CD4-positive, alpha-beta T cell (primary cell): ENCODE data around the gene CLIC4. TPM values are rescaled to one million over a fixed set of nuclear protein-coding genes. Genes with fewer than 3 reads are reported as not detected.
"Not testable (repeated sequence)": the region's sequence is repeated elsewhere in the genome, so short reads cannot be mapped to it uniquely, and the experiment has no call there.

Source experiments
- ATAC-seq: fragments of 200-7000 bp; cut with Tn5 transposase; one replicate; pipeline ENCODE4 v1.10.0; 2022; ENCODE audit warnings: mild to moderate bottlenecking; ENCODE audit not compliant: poor library complexity
- CTCF ChIA-PET: fragments of 350-600 bp; sonication (Branson Sonifier 250); formaldehyde crosslinking; loops from one replicate; lab custom pipeline; 2021; ENCODE audit warnings: antibody characterized with exemption, inconsistent platforms; lab: Charles Lee
- POLR2A ChIA-PET: fragments of 350-600 bp; sonication (Branson Sonifier 250); formaldehyde crosslinking; loops from one replicate; lab custom pipeline; 2021; ENCODE audit warnings: antibody characterized with exemption, inconsistent platforms; lab: Charles Lee
- DNase-seq, 14 experiments: peaks; one replicate each; pipeline ENCODE4 v3.0.0-alpha.2; 2013 to 2020; ENCODE audit warnings: mixed read lengths in 2 of 14
- H3K27ac ChIP-seq, 2 donors: one replicate each; pipeline versions ENCODE4 v1.5.1 to v1.7.0; 2013; ENCODE audit warnings: low read length in 2 of 2, low read depth in 1 of 2, mild to moderate bottlenecking in 1 of 2
- H3K27me3 ChIP-seq, 2 experiments: 1 replicate in 1 of 2; 2 replicates in 1 of 2; pipeline versions ENCODE4 v1.6.1 to v1.7.0; 2013; ENCODE audit warnings: low read length in 2 of 2, control low read depth in 1 of 2, mild to moderate bottlenecking in 1 of 2, moderate library complexity in 1 of 2; ENCODE audit not compliant: insufficient read depth in 2 of 2, control insufficient read depth in 1 of 2
- H3K36me3 ChIP-seq: one replicate; pipeline ENCODE4 v1.6.1; 2013; ENCODE audit warnings: low read length, control low read depth; ENCODE audit not compliant: insufficient read depth
- H3K4me1 ChIP-seq: one replicate; pipeline ENCODE4 v1.6.1; 2013; ENCODE audit warnings: low read length, control low read depth; ENCODE audit not compliant: insufficient read depth
- H3K4me3 ChIP-seq: one replicate; pipeline ENCODE4 v1.5.1; 2013; ENCODE audit warnings: mild to moderate bottlenecking, low read length, moderate library complexity
- H3K9me3 ChIP-seq, 2 experiments: 1 replicate in 1 of 2; 2 replicates in 1 of 2; pipeline versions ENCODE4 v1.6.1 to v1.7.0; 2013; ENCODE audit warnings: low read length in 2 of 2, mild to moderate bottlenecking in 2 of 2, control low read depth in 1 of 2, moderate library complexity in 1 of 2; ENCODE audit not compliant: control insufficient read depth in 1 of 2, insufficient read depth in 1 of 2
- H3K27ac Mint-ChIP-seq: one replicate; pipeline ENCODE4 v1.8.0; 2020; ENCODE audit warnings: mixed read lengths
- H3K27me3 Mint-ChIP-seq: one replicate; pipeline ENCODE4 v1.8.0; 2021; ENCODE audit warnings: mixed read lengths
- H3K36me3 Mint-ChIP-seq: one replicate; pipeline ENCODE4 v1.8.0; 2021; ENCODE audit warnings: low read depth, mixed read lengths
- H3K4me1 Mint-ChIP-seq: one replicate; pipeline ENCODE4 v1.8.0; 2021; ENCODE audit warnings: low read depth, mixed read lengths
- H3K4me3 Mint-ChIP-seq: one replicate; pipeline ENCODE4 v1.8.0; 2020; ENCODE audit warnings: mild to moderate bottlenecking, mixed read lengths
- H3K9me3 Mint-ChIP-seq: one replicate; pipeline ENCODE4 v1.8.0; 2020; ENCODE audit warnings: mixed read lengths
- CTCF ChIP-seq: fragments of 200-600 bp; IDR thresholded peaks from one replicate; pipeline ENCODE4 v1.8.0; 2022; ENCODE audit warnings: antibody characterized with exemption, mild to moderate bottlenecking
- intact Hi-C, 2 experiments: fragments of 100-400 bp; cut with DNase I in 1 of 2; cut with micrococcal nuclease in 1 of 2; formaldehyde crosslinking; loops; one replicate each; pipeline versions ENCODE4 v1.15.1 to v1.9.0; 2023 to 2025; cut with DNase I, micrococcal nuclease
- total RNA-seq, 174 experiments: library from RNA in 2 of 174; stranded (reverse) in 2 of 174; gene quantifications; one replicate each; pipeline ENCODE4 v1.2.3 and lab custom pipeline; 2021 to 2026

Gene CLIC4
- total RNA-seq, 2 experiments from 2014 or later: 1.1 to 1.3 TPM

DNA sequence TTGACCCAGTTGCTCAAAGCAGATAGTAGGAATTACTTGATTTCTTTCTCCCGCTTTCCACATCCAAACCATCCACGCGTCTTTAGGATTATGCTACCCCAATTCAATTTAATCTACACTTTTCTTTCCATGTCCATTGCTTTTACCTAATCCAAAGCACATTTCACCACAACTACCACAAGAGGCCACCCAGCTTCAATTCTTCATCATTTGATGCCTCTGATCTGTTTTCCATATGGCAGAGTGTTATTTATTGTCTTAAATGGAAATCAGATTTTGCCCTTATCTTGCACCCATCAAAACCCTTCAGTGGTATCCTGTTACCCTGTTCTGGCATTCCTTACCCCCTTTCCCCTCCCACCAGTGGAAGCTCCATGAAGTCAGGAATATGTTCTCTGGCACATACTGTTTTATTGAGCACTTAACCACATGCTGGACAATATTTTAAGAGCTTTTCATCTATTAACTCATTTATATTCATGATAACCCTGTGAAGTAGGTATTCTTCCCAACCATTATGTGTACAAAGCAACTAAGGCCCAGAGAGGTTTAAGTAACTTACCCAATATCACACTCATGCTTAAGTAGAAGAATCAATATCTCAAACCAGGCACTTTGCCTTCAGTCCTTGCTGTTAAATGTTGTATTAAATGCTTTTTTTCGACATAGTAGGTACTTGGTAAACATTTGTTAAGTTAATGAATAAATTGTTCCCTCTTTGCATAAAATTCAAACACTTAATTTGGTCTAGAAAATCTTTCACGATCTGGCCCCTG is 34.6 kb downstream of the CLIC4 start:
- no peak overlapping the region for H3K4me3 ChIP-seq
- no peak overlapping the region for H3K4me3 Mint-ChIP-seq
- no peaks in the 10 kb centered on the region for H3K4me1 Mint-ChIP-seq
- H3K27ac ChIP-seq: no peak overlapping the region
- DNase-seq (no peak), ATAC-seq (no peak)
- no peak for TF ChIP-seq CTCF
- H3K36me3 Mint-ChIP-seq: no peaks in the 10 kb centered on the region
- ChIA-PET CTCF (no interaction called here), POLR2A (interaction anchor here (0.6 kb wide), 1 partner anchor 81 kb away, joined by 3 read pairs; no protein-coding TSS in a partner anchor)
- no peaks in the 10 kb centered on the region for H3K9me3 ChIP-seq
- H3K27ac Mint-ChIP-seq: no peak overlapping the region
- no peaks in the 10 kb centered on the region for H3K27me3 Mint-ChIP-seq
- H3K4me1 ChIP-seq: no peaks in the 10 kb centered on the region
- no peaks in the 10 kb centered on the region for H3K36me3 ChIP-seq
- intact Hi-C loops: no loop called here
- H3K27me3 ChIP-seq: no peaks in the 10 kb centered on the region
- no peaks in the 10 kb centered on the region for H3K9me3 Mint-ChIP-seq

- CTCF ChIA-PET, intact Hi-C loops: not testable (repeated sequence)
- POLR2A ChIA-PET: interaction anchor here (0.6 kb wide), 1 partner anchor 82 kb away, joined by 3 read pairs; no protein-coding TSS in a partner anchor
Observed at GRCh38 chr1:24780626-24781025, 35.4 kb downstream of the CLIC4 start.

DNA sequence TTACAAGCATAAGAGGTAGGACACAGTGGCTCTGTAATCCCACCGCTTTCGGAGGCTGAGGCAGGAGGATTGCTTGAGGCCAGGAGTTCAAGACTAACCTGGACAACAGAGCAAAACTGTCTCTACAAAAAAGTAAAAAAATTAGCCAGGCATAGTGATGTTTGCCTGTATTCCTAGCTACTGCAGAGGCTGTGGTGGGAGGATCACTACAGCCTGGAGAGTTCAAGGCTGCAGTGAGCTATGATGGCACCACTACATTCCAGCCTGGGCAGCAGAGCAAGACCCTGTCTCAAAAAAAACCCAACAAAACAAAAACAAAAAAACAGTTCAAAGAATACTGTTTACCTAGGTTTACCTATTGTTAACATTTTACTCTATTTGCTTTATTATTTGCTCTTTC is 37.4 kb downstream of the CLIC4 start:
- no peak overlapping the region for H3K27ac Mint-ChIP-seq
- POLR2A ChIA-PET: no interaction called here
- Histone ChIP-seq H3K4me3 (no peak overlapping the region), H3K27ac (no peak overlapping the region), H3K27me3 (no peaks in the 10 kb centered on the region), H3K36me3 (no peaks in the 10 kb centered on the region), H3K9me3 (no peaks in the 10 kb centered on the region), H3K4me1 (no peaks in the 10 kb centered on the region)
- H3K27me3 Mint-ChIP-seq: no peaks in the 10 kb centered on the region
- H3K4me1 Mint-ChIP-seq: no peaks in the 10 kb centered on the region
- no peak for TF ChIP-seq CTCF
- DNase-seq (no peak), ATAC-seq (no peak)
- no peaks in the 10 kb centered on the region for H3K36me3 Mint-ChIP-seq
- intact Hi-C loops: no loop called here
- H3K4me3 Mint-ChIP-seq: no peak overlapping the region
- CTCF ChIA-PET: no interaction called here
- H3K9me3 Mint-ChIP-seq: no peaks in the 10 kb centered on the region

More at GRCh38 chr1:24780626-24781025, 35.4 kb downstream of the CLIC4 start:
- not testable (repeated sequence) for DNase-seq, H3K27ac ChIP-seq, H3K27ac Mint-ChIP-seq, H3K27me3 ChIP-seq, H3K9me3 Mint-ChIP-seq, H3K4me1 Mint-ChIP-seq, H3K36me3 ChIP-seq, H3K4me1 ChIP-seq, H3K9me3 ChIP-seq, H3K27me3 Mint-ChIP-seq, ATAC-seq, H3K4me3 Mint-ChIP-seq, H3K36me3 Mint-ChIP-seq, H3K4me3 ChIP-seq

- ChIA-PET CTCF (no interaction called here), POLR2A (no interaction called here)
- H3K4me1 ChIP-seq: no peaks in the 10 kb centered on the region
Observed at GRCh38 chr1:24783713-24784112, 38.5 kb downstream of the CLIC4 start.

More at GRCh38 chr1:24783713-24784112, 38.5 kb downstream of the CLIC4 start:
- no peaks in the 10 kb centered on the region for H3K36me3 Mint-ChIP-seq
- no peak overlapping the region for H3K27ac ChIP-seq
- H3K4me3 ChIP-seq: no peak overlapping the region
- intact Hi-C loops: no loop called here
- H3K36me3 ChIP-seq: no peaks in the 10 kb centered on the region
- no peak for ATAC-seq
- TF ChIP-seq CTCF: no peak
- H3K9me3 Mint-ChIP-seq: no peaks in the 10 kb centered on the region
- H3K27me3 ChIP-seq: no peaks in the 10 kb centered on the region
- H3K4me3 Mint-ChIP-seq: no peak overlapping the region
- no peak for DNase-seq
- no peak overlapping the region for H3K27ac Mint-ChIP-seq
- no peaks in the 10 kb centered on the region for H3K27me3 Mint-ChIP-seq
- H3K9me3 ChIP-seq: no peaks in the 10 kb centered on the region
- H3K4me1 Mint-ChIP-seq: no peaks in the 10 kb centered on the region
